GM15510 (cell line): ENCODE measurements around the gene CASKIN1.

Experiments
- POLR2A ChIP-seq: IDR thresholded peaks from 3 replicates; pipeline ENCODE4 v1.6.1; 2011; ENCODE audit warnings: borderline replicate concordance; ENCODE audit not compliant: insufficient read length; ENCODE audit errors: extremely low read depth

CASKIN1 gene

GRCh38 chr16:2152695-2153506 is 43.5 kb downstream of the CASKIN1 start:
- peak; percentile 46 for TF ChIP-seq POLR2A

GRCh38 chr16:2151188-2152091 is 45.0 kb downstream of the CASKIN1 start:
- TF ChIP-seq POLR2A: peak; percentile 13

- peak; percentile 19 for TF ChIP-seq POLR2A
Measured at GRCh38 chr16:2150418-2151187, 45.8 kb downstream of the CASKIN1 start.

- no peak for TF ChIP-seq POLR2A
Measured at GRCh38 chr16:2149630-2150417, 46.6 kb downstream of the CASKIN1 start.

GRCh38 chr16:2148714-2149629 is 47.4 kb downstream of the CASKIN1 start:
- TF ChIP-seq POLR2A: no peak

- no peak for TF ChIP-seq POLR2A
Measured at GRCh38 chr16:2147981-2148671, 48.3 kb downstream of the CASKIN1 start, which contains the start of gene RAB26. Gene RAB26, plus strand, starts transcription at chr16:2148625. Its CDS starts 159 bp downstream, at chr16:2148784.

- no peak for TF ChIP-seq POLR2A
Measured at GRCh38 chr16:2147378-2147777, 49.0 kb downstream of the CASKIN1 start.

GRCh38 chr16:2145843-2146242 is 50.6 kb downstream of the CASKIN1 start:
- no peak for TF ChIP-seq POLR2A

- TF ChIP-seq POLR2A: no peak
Measured at GRCh38 chr16:2143878-2144485, 52.4 kb downstream of the CASKIN1 start.

GRCh38 chr16:2142942-2143877 is 53.2 kb downstream of the CASKIN1 start:
- no peak for TF ChIP-seq POLR2A
